H1 (cell line): ENCODE data around the gene DVL2. TPM values are rescaled to one million over a fixed set of nuclear protein-coding genes. Genes with fewer than 3 reads are reported as not detected.

ENCODE experiments used
- HDAC6 ChIP-seq: IDR thresholded peaks from one replicate; pipeline ENCODE4 v1.7.1; 2012; ENCODE audit warnings: low read depth, mild to moderate bottlenecking, inconsistent platforms, low read length, moderate library complexity
- KDM1A ChIP-seq: fragments of 200-600, 300-600 bp; sonication (generic); IDR thresholded peaks from 2 replicates; pipeline ENCODE4 v1.7.1; 2016; ENCODE audit warnings: mild to moderate bottlenecking, low read length, borderline replicate concordance
- NRF1 ChIP-seq: IDR thresholded peaks from 2 replicates; pipeline ENCODE4 v1.6.1; 2011; ENCODE audit warnings: mild to moderate bottlenecking, low read depth, low read length, improper control_type of control experiment
- RNF2 ChIP-seq: fragments of 200-900, 300-1000 bp; sonication (generic); IDR thresholded peaks from 2 replicates; pipeline ENCODE4 v1.7.1; 2016; ENCODE audit warnings: borderline replicate concordance, low read depth, mild to moderate bottlenecking, antibody characterized with exemption, low read length; ENCODE audit not compliant: poor library complexity, severe bottlenecking; ENCODE audit errors: missing control alignments
- SP1 ChIP-seq: IDR thresholded peaks from 2 replicates; pipeline ENCODE4 v1.6.1; 2011; ENCODE audit warnings: low read depth, low read length
- TEAD4 ChIP-seq: IDR thresholded peaks from 2 replicates; pipeline ENCODE4 v1.6.1; 2012; ENCODE audit warnings: low read depth, low read length, inconsistent platforms, mixed read lengths
- polyA plus RNA-seq, 7 experiments: library from polyadenylated mRNA; depleted of rRNA in 3 of 7; stranded (reverse) in 5 of 7; unstranded in 2 of 7; fragments of >200 nt in 5 of 7; fragments of 200-250 nt in 2 of 7; gene quantifications; 1 replicate in 5 of 7; 2 replicates in 1 of 7; 4 replicates in 1 of 7; pipeline versions ENCODE4 v1.2.1 to v1.2.3, GENCODE V29; 2011 to 2013; ENCODE audit warnings: missing spikeins in 2 of 7, mixed read lengths in 2 of 7
- total RNA-seq: library from RNA; stranded (reverse); fragmentation: NEBNext Ultra II Directional; extraction: Animal tissue kit (Norgen Biotek cat#: 25700); gene quantifications from 2 replicates; pipeline ENCODE4 v1.2.1, GENCODE V29; 2021
- TF ChIP-seq, protein P1 (sequence below): IDR thresholded peaks from 2 replicates; pipeline ENCODE4 v1.6.1; 2011; ENCODE audit warnings: low read length, improper control_type of control experiment

Gene DVL2
- total and polyA plus RNA-seq, 2 of the 8 experiments (the other 6 are each of a cell fraction or from before 2014, with no cell fraction given), result 19.0 to 59.6 TPM

DNA sequence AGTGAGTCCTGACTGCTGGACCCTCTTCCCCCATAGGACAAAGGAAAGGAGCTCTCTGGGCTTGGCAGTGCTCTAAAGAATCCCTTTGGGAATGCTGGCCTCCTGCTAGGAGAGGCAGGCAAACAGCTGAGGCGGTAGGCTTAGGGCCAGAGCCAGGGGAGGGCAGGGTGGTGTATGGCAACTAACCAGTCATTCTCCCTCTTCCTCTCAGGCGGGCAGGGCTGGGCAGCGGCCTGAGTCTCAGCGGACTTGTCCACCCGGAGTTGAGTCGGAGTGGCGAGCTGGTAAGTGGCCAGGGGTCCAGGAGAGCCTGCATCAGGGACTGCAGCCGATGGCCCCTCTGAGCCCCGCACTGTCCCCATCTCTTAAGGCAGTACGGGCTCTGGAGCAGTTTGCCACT is 10.2 kb downstream of the DVL2 start (continued):
- TF ChIP-seq NRF1 (no peak), HDAC6 (no peak), KDM1A (no peak), TEAD4 (no peak), RNF2 (no peak), SP1 (no peak)
- TF ChIP-seq, protein P1, sequence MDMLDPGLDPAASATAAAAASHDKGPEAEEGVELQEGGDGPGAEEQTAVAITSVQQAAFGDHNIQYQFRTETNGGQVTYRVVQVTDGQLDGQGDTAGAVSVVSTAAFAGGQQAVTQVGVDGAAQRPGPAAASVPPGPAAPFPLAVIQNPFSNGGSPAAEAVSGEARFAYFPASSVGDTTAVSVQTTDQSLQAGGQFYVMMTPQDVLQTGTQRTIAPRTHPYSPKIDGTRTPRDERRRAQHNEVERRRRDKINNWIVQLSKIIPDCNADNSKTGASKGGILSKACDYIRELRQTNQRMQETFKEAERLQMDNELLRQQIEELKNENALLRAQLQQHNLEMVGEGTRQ, result no peak
